RPMI8226 (cell line): ENCODE data around the gene TFEC.
A peak's percentile ranks its signal among the peaks of the same experiment; 100 is the strongest.
"Not testable (repeated sequence)": the region's sequence is repeated elsewhere in the genome, so short reads cannot be mapped to it uniquely, and the experiment has no call there.

Experiments
- DNase-seq: peaks from one replicate; pipeline ENCODE4 v3.0.0-alpha.2; 2015

The TFEC gene, protein sequence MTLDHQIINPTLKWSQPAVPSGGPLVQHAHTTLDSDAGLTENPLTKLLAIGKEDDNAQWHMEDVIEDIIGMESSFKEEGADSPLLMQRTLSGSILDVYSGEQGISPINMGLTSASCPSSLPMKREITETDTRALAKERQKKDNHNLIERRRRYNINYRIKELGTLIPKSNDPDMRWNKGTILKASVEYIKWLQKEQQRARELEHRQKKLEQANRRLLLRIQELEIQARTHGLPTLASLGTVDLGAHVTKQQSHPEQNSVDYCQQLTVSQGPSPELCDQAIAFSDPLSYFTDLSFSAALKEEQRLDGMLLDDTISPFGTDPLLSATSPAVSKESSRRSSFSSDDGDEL

DNA sequence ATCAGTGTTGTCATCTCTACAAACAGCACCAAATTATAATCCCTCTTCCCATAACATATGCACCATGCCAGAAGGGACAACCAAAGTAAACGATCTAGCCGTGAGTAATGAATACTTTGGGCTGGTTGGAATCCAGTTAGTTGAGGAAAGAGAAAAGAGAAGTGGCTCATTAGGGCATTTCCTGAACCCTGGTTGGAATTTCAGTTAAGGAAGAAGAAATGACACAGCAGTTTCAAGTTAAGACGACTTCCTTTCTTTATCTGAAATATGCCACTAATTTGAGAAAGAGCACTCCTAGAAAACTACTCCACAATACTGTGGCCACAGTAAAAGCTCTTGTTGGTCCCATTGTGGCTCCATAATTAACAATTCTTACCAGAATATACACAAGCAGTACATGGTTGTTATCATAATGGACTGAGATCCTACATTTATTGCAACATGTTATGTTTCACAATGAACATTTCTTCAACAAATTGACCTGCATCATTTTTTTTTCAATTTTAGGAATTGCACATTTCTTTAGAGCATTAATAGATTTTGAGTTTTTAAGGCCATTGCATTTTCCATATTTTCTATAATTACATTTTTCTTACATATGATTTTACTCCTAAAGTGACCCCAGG lies at the start of gene TFEC:
Gene TFEC (minus strand): TSS at position 113 of the 626 bp plus-strand sequence. CDS start 46,322 bp downstream, outside the sequence.
- DNase-seq: peak; percentile 33

DNA sequence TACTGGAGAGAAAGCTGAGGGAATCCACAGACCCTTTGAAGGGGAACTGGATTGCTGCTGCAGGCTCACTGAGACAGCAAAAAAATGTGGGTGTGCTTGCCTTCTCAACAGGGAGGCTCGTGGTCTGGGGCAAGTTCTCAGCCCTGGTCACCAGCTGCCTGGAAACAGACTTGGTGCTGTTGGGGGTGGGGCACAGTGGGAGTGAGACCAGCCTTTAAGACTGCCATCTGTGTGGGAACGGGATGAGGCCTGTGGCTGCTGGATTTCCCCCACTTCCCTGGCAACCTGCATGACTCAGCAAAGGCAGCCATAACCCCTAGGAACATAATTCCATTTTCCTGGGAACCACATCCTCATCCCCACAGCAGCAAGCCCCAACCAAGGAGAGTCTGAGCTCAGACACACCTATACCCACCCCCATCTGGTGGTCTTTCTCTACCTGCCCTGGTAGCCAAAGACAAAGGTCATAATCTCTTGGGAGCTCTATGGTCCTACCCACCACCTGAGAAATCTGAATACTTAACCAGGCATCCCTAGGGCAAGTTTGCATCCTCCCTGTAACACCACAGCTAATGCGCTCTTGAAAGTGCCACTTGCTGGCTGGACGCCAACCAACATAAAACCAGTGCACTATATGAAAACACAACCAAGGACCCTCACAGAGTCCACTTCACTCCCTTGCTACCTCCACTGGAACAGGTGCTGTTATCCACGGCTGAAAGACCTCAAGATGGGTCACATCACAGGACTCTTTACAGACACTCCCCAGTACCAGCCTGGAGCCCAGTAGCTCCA lies 45.0 kb upstream of the TFEC start:
- no peak for DNase-seq

DNA sequence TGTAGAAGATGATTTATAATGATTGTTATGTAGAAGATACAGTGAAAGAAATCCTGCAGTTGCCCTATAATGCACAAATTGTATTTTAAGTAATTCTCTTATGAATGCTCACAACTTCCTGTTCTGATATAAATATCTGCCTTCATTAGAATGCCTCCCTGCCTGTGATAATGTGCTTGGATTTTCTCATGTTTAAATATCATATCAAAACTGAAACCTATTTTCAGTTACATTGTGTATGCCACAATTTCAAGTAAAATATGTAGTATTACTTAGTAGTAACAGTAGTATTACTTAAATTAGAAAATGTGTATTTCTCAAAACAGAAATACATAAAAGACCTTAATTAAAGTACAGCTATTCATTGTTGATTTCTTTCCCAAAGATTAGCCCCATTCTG lies 41.1 kb upstream of the TFEC start:
- DNase-seq: no peak

DNA sequence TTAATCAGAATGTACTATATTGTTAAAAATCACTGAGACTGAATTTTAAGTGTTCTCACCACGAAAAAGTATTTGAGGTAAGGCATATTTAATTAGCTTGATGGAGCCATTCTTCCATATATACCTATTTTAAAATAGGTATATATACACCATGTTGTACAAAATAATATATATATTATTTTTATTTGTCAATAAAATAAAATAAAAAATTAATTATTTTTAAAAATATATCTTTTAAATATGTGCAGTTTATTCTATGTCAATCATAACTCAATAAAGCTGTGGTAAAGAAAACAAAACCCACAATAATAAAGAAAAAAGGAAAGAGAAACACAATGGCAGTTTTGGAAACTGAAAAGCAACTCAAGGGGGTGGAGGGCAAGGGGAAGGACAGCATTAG lies 33.6 kb upstream of the TFEC start:
- DNase-seq: no peak

DNA sequence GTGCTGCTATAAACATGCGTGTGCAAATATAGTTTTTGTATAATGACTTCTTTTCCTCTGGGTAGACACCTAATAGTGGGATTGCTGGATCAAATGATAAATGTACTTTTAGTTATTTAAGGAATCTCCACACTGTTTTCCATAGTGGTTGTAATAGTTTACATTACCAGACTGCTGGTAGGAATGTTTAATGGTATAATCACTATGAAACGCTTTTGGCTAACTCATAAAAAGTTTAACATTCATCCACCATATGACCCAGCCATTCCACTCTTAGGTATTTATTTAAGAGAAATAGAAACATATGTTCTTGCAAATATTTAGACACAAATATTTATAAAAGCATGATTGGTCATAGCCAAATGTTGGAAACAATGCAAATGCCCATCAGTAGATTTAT lies 32.1 kb upstream of the TFEC start:
- DNase-seq: no peak

DNA sequence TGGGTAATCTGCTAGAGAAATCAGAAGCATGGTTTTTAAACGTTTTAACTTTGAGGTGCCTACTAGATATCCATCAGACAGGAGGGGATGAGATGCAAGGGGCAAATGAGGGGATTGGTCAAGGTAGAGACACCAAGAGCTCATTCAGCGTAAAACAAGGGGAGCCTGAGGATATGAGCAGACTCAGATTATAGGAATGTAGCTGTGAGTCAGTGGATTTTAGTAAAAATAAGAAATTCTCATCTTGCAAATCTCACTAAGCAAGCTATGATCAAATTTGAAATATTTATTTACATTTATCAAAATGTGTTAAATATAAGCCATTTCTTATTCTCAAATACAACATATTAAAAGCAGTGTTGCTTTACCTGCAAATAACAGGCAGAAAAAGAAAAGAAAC lies 21.4 kb upstream of the TFEC start:
- DNase-seq: no peak

DNA sequence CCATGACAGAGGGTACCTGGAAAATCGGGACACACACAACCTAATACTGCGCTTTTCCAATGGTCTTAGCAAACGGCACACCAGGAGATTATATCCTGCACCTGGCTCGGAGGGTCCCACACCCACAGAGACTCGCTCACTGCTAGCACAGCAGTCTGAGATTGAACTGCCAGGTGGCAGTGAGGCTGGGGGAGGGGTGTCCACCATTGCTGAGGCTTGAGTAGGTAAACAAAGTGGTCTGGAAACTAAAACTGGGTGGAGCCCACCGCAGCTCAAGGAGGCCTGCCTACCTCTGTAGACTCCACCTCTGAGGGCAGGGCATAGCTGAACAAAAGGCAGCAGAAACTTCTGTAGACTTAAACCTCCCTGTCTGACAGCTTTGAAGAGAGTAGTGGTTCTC lies 16.7 kb upstream of the TFEC start:
- not testable (repeated sequence) for DNase-seq

DNA sequence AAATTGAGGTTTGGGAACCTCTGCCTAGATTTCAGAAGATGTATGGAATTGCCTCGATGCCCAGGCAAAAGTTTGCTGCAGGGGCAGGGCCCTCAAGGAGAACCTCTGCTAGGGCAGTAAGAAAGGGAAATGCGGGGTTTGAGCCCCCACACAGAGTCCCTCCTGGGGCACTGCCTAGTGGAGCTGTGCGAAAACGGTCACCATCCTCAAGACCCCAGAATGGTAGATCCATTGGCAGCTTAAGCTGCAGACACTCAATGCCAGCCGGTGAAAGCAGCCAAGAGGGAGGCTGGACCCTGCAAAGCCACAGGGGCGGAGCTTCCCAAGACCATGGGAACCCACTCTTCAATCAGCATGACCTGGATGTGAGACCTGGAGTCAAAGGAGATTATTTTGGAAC lies 15.0 kb upstream of the TFEC start:
- no peak for DNase-seq

DNA sequence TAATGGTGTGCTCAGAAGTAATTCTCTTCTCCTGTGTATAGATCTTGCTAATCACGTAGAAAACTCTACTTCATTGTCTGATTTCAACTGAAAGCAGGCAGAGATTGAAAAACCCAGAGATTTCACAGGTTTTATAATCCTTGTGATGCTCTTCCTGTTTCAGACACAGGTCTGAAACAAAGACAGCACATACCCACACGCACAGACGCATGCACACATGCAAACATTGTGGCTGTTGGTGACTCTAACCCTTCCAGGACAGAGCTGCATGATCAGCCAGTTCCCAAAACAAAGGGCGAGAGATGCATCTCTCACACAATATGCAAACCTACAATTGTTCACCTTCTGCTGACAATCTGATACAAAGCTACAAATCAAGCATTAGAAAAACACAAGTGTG lies 11.1 kb upstream of the TFEC start:
- no peak for DNase-seq

DNA sequence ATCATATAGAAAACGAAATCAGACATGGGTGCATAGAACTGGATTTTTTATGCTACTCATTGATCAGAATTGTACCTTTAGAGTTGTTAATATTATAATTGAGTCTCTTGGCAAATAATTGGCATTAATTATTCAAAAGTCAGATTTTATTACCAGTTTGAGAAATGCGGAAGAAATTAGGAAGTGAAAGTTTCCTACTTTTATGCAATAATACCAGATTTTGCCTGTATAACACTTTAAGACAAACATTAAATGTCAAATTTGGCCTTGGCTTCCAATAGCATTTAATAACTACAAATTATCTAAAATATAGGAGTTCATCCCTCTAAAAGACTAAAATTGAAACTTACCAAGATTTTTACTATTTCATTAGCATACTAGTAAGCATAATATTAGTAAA lies 6.8 kb upstream of the TFEC start:
- DNase-seq: no peak

DNA sequence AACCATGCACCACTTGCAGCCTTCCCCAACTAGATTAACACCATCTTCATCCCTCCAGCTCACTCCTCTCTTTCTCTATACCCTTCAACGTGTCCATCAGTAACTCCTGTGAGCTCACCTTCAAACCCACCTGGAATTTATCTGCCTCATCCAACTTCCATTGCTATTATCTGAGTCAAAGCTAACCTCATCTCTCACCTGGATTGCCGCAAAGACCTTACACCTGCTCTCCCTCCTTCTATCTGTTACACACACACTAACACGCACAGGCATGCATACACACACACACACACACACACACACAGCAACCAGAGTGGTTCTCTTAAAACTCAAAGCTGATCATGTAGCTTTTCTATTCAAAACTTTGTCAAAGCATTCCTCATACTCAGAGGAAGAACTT lies 3.8 kb upstream of the TFEC start:
- DNase-seq: no peak

DNA sequence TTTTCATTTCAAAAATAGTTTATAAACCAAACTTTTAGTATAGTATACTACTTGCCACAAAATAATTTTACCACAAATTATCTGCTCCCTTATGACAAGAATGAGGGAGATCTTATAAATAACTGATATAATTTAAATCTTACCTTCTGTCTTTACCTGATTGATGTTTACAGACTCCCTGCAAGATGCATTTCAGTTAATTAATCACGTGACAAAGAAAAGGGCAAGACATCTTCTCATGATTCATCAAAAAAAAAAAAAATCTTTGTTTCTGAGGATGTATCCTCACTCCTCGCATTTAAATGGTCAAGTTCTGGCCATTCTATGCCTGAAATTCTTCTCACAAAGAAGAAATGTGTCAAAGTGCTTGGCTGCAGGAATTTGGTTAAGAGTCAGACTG lies 2.3 kb upstream of the TFEC start:
- no peak for DNase-seq

DNA sequence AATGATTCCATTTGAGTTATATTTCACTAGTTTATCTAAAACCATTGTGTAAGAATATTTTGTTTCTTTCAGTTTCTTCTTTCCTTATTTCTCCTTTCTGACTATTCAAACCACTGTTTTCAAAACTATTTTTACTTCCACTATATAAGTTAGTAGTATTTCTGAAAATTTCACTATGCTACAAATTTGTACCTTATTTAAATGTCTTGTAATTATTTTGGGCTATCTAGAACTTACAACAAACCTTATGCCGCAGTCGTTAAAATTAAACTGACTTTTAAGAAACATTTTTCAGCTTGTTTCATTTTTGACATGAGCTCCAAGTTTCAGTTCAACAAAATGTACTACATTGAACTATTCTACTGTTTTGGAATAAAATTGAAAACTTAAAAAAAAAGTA lies 1.8 kb downstream of the TFEC start:
- DNase-seq: peak; percentile 5

DNA sequence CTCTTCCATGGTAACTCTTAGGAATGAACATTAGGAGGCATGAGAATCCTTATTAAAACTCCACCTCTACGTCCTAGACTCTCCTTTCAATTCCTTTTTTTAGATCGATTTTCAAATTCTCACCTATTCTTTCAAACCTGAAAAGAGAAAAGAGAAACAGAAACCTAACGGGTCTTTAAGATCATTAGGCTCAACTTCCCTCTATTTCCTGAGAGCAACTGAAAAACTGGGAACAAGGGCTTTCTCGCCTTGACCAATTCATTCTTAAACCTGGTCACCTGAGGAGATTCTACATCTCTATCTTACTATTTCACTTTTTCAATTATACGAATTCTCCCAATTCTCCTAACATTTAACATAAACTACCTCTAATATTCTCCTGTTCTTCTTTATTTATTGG lies 2.8 kb downstream of the TFEC start:
- DNase-seq: no peak

DNA sequence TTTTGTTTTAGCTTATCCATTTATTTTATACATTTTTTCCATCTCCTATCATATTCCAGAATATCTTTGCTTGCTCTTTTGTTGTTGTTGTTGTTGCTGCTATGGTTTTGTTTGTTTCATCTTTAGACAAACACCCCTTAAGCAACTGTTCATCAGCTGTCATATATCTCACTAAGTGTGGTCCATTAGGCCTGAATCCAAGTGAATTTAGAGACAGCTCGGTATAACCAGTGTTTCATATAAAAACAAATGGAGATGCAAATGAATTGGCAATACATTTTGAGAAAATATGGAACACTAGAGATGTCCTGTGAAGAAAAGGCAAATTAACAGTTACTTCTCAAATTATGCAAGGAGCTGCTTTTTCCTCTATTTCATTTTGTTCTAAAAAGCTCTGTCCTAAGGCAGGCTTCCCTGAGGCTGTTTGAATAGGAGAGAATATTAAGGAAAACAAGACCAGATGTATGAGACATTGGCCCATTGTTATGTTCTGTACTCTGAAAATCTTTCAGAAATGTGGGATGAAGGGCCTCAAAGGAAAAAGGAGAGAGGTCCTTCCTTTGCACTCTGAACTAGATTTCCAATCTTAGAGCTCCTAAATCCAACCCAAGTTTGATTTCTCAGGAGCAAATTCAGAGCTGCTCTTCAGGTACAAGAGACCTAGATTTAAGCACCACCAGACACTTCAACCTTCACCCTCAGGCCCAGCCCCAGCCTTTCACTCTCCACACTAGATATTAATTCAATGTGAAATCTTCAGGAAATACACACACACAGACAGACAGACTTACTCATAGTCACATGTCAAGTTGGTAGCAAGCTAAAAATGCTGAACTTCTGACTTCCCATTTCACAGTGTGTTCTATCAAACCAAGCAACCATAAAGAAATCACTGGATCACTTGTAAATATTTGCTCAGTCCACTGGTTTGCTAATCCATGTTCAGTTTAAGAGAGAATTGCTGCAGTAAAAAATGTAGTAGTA lies 5.4 kb downstream of the TFEC start:
- no peak for DNase-seq

DNA sequence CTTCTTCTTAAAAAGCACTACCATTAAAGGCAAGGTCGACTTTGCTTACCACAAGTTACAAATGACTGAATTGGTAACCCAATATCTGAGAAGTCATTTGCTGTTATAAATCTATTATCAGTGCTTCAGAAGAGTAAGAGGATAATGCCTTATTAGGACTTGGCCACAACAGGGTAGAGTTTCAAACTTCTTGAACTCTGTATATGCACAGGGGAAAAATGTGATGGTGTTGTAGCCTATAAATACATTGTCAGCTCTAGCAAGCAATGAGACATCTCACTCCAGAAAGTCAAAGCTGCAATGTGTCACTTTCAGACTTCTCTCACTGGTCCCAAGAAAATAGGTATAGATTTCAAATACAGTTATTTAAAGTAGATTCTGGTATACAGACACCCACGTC lies 9.3 kb downstream of the TFEC start:
- DNase-seq: no peak

DNA sequence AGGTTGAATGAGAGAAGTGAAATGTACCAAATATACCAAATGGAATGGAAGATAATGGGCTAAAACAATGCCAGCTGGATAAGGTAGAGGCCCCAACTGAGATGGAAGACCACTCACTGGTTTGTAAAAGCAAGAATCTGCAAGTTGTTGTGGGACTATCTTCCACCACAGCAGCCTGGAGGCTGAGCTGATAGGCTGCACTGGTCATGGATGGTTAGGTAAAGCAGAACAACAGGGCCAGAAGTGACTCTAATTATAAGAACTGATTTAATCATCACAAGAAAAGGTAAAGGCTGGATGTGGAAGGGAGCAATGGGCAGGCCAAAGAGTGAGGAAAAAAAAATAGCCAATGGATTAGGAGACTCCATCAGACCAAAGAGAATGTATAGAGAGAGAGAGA lies 11.8 kb downstream of the TFEC start:
- DNase-seq: no peak

DNA sequence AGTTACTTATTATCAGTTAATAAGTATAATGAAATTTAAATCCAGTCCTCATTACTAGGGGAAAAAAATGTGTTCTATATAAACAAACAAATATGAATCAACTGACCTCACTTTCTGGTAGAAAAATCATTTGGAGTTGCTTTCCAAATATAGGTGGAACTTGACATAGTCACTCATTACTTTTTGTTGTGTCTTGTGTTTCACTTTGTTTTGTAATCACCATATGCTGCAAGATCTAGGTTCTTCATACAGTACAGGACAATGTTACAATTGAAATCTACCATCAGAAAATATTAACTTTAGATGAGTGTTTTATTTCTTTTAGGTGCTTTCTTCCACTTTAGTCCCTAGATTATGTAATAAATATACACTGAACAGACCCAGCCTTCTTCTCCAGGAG lies 16.9 kb downstream of the TFEC start:
- DNase-seq: no peak

DNA sequence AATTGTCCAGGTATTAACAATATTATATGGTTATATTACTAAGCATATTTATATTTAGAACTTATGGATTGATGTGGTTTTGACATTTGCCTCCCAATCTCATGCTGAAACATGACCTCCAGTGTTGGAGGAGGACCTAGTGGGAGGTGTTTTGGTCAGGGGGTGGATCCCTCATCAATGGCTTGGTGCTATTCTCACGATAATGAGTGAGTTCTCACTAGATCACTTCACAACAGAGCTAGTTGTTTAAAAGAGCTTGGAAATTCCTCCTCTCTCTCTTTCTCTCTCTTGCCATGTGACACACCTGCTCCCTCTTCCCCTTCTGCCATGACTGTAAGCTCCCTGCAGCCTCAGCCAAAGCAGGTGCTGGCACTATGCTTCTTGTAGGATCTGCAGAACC lies 19.0 kb downstream of the TFEC start:
- no peak for DNase-seq

DNA sequence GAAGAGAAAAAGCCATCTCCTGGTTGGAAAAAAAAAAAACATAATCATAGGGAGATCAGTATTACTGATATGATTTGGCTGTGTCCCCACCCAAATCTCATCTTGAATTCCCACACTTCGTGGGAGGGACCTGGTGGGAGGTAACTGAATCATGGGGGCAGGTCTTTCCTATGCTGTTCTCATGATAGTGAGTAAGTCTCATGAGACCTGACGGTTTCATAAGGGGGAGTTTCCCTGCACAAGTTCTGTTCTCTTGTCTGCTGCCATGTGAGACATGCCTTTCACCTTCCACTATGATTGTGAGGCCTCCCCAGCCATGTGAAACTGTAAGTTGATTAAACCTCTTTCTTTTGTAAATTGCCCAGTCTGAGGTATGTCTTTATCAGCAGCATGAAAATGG lies 25.8 kb downstream of the TFEC start:
- not testable (repeated sequence) for DNase-seq

DNA sequence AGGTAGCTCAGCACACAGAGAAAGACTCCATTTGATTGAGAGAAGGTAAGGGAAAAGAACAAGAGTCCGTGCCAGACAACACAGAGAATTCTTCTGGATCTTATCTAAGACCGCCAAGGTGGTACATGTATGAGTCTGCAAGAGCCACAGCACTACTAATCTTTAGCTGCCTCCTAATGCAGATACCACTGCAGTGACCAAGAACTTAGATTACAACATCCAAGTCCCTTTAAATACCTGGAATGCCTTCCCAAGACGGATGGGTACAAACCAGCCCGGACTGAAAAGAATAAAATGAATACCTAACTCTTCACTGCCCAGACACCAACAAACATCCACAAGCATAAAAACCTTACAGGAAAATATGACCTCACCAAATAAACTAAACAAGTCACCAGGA lies 33.3 kb downstream of the TFEC start:
- no peak for DNase-seq

DNA sequence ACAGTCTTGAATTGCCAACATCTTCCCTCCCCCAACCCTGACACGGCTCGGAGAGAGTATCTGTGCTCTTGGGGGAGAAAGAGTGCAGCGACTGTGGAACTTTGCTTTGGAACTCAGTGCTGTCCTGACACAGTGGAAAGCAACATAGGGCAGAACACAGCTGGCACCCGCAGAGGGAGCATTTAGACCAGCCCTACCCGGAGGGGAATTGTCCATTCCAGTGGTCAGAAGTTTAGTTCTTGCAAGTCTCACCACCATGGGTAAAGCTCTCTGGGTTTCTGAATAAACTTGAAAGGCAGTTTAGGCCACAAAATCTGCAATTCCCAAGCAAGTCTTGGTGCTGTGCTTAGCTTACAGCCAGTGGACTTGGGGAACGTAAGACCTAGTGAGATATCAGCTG lies 34.9 kb downstream of the TFEC start:
- no peak for DNase-seq

DNA sequence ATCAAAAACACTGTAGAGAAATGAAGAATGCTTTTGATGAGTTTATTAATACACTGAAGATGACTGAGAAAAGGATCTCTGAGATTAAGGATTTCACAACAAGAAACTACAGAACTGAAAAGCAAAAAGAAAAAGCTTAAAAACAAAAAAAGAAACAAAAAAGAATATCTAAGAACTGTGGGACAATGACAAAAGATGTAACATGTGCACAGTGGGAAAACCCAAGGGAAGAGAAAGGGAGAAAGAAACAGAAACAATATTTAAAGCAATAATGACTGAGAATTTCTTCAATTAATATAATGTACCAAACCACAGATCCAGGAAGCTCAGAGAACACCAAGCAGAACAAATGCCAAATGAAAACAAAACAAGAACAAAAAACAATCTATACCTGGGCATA lies 42.2 kb downstream of the TFEC start:
- no peak for DNase-seq
